ENCODE data around the gene PTPRR.

The PTPRR gene

GRCh38 chr12:70667253-70667652 lies 253.3 kb downstream of the PTPRR start:
- no peak for DNase-seq
- no CpG with 5 or more reads among the region's 2 CpGs for WGBS (ENCODE audit: extremely low coverage, insufficient coverage, low lambda C conversion rate)

GRCh38 chr12:70666364-70666763 lies 254.2 kb downstream of the PTPRR start:
- Histone ChIP-seq H3K4me3 (ENCODE audit: low read length) (no peak overlapping the region), H3K4me1 (ENCODE audit: control insufficient read depth, low read depth, low read length) (no peaks in the 10 kb centered on the region), H4K8ac (ENCODE audit: low read depth, low read length) (no peak overlapping the region), H3K79me1 (ENCODE audit: low read length) (no peaks in the 10 kb centered on the region), H2BK120ac (ENCODE audit: low read depth, low read length) (no peak overlapping the region), H3K27me3 (ENCODE audit: insufficient read depth, low read length, poor library complexity) (no peaks in the 10 kb centered on the region), H3K9ac (ENCODE audit: low read length) (no peak overlapping the region), H3K27ac (ENCODE audit: low read depth, low read length) (no peak overlapping the region), H3K18ac (ENCODE audit: low read length) (no peak overlapping the region), H3K4me2 (ENCODE audit: low read length) (no peak overlapping the region), H3K56ac (ENCODE audit: low read length) (no peak overlapping the region), H3K36me3 (ENCODE audit: control insufficient read depth, insufficient read depth, low read length) (no peaks in the 10 kb centered on the region), H3K23ac (ENCODE audit: low read length) (no peak overlapping the region), H3K4ac (ENCODE audit: low read depth, low read length) (no peak overlapping the region), H2AK5ac (ENCODE audit: low read length) (no peak overlapping the region), H3K79me2 (ENCODE audit: control insufficient read depth, insufficient read depth, low read length) (no peaks in the 10 kb centered on the region), H4K5ac (ENCODE audit: low read length) (no peak overlapping the region), H2BK15ac (replicated peaks; ENCODE audit: low read depth) (no peak overlapping the region), H2BK5ac (ENCODE audit: low read length) (no peak overlapping the region)
- WGBS (ENCODE audit: extremely low coverage, insufficient coverage, low lambda C conversion rate), result 100% methylated on average over 1 of the region's 1 CpG
- no peak for DNase-seq

More at GRCh38 chr12:70667253-70667652, 253.3 kb downstream of the PTPRR start:
- no peak overlapping the region for H3K9ac ChIP-seq (ENCODE audit: low read length)
- no peak overlapping the region for H3K56ac ChIP-seq (ENCODE audit: low read length)
- H4K5ac ChIP-seq (ENCODE audit: low read length), result no peak overlapping the region
- H3K79me1 ChIP-seq (ENCODE audit: low read length), result no peaks in the 10 kb centered on the region
- H3K4me3 ChIP-seq (ENCODE audit: low read length), result no peak overlapping the region
- H3K4me1 ChIP-seq (ENCODE audit: control insufficient read depth, low read depth, low read length), result no peaks in the 10 kb centered on the region
- H3K18ac ChIP-seq (ENCODE audit: low read length), result no peak overlapping the region
- no peak overlapping the region for H2BK5ac ChIP-seq (ENCODE audit: low read length)
- no peak overlapping the region for H2BK15ac ChIP-seq (replicated peaks; ENCODE audit: low read depth)
- no peaks in the 10 kb centered on the region for H3K36me3 ChIP-seq (ENCODE audit: control insufficient read depth, insufficient read depth, low read length)
- no peak overlapping the region for H4K8ac ChIP-seq (ENCODE audit: low read depth, low read length)
- no peak overlapping the region for H2AK5ac ChIP-seq (ENCODE audit: low read length)
- no peak overlapping the region for H3K23ac ChIP-seq (ENCODE audit: low read length)
- no peak overlapping the region for H2BK120ac ChIP-seq (ENCODE audit: low read depth, low read length)
- no peak overlapping the region for H3K4me2 ChIP-seq (ENCODE audit: low read length)
- H3K79me2 ChIP-seq (ENCODE audit: control insufficient read depth, insufficient read depth, low read length), result no peaks in the 10 kb centered on the region
- H3K27me3 ChIP-seq (ENCODE audit: insufficient read depth, low read length, poor library complexity), result no peaks in the 10 kb centered on the region
- H3K27ac ChIP-seq (ENCODE audit: low read depth, low read length), result no peak overlapping the region
- no peak overlapping the region for H3K4ac ChIP-seq (ENCODE audit: low read depth, low read length)

- Histone ChIP-seq H2AK5ac (ENCODE audit: low read length) (no peak overlapping the region), H3K23ac (ENCODE audit: low read length) (no peak overlapping the region), H3K4me2 (ENCODE audit: low read length) (no peak overlapping the region), H4K8ac (ENCODE audit: low read depth, low read length) (no peak overlapping the region), H2BK5ac (ENCODE audit: low read length) (no peak overlapping the region), H3K79me2 (ENCODE audit: control insufficient read depth, insufficient read depth, low read length) (no peaks in the 10 kb centered on the region), H3K79me1 (ENCODE audit: low read length) (no peaks in the 10 kb centered on the region), H3K4me1 (ENCODE audit: control insufficient read depth, low read depth, low read length) (no peaks in the 10 kb centered on the region), H3K36me3 (ENCODE audit: control insufficient read depth, insufficient read depth, low read length) (no peaks in the 10 kb centered on the region), H4K5ac (ENCODE audit: low read length) (no peak overlapping the region), H3K27me3 (ENCODE audit: insufficient read depth, low read length, poor library complexity) (no peaks in the 10 kb centered on the region), H3K4ac (ENCODE audit: low read depth, low read length) (no peak overlapping the region), H3K18ac (ENCODE audit: low read length) (no peak overlapping the region), H3K4me3 (ENCODE audit: low read length) (no peak overlapping the region), H3K56ac (ENCODE audit: low read length) (no peak overlapping the region), H3K27ac (ENCODE audit: low read depth, low read length) (no peak overlapping the region), H3K9ac (ENCODE audit: low read length) (no peak overlapping the region), H2BK15ac (replicated peaks; ENCODE audit: low read depth) (no peak overlapping the region), H2BK120ac (ENCODE audit: low read depth, low read length) (no peak overlapping the region)
- DNase-seq, result peak; percentile 11
- WGBS (ENCODE audit: extremely low coverage, insufficient coverage, low lambda C conversion rate), result no CpG with 5 or more reads among the region's 7 CpGs
Measured at GRCh38 chr12:70664465-70664881, 256.1 kb downstream of the PTPRR start.

GRCh38 chr12:70663838-70664237 lies 256.7 kb downstream of the PTPRR start:
- DNase-seq, result no peak
- Histone ChIP-seq H3K36me3 (ENCODE audit: control insufficient read depth, insufficient read depth, low read length) (no peaks in the 10 kb centered on the region), H3K4me1 (ENCODE audit: control insufficient read depth, low read depth, low read length) (no peaks in the 10 kb centered on the region), H3K4me2 (ENCODE audit: low read length) (no peak overlapping the region), H3K27me3 (ENCODE audit: insufficient read depth, low read length, poor library complexity) (no peaks in the 10 kb centered on the region), H3K9ac (ENCODE audit: low read length) (no peak overlapping the region), H3K56ac (ENCODE audit: low read length) (no peak overlapping the region), H3K4me3 (ENCODE audit: low read length) (no peak overlapping the region), H3K27ac (ENCODE audit: low read depth, low read length) (no peak overlapping the region), H2BK120ac (ENCODE audit: low read depth, low read length) (no peak overlapping the region), H3K4ac (ENCODE audit: low read depth, low read length) (no peak overlapping the region), H4K8ac (ENCODE audit: low read depth, low read length) (no peak overlapping the region), H2BK5ac (ENCODE audit: low read length) (no peak overlapping the region), H3K18ac (ENCODE audit: low read length) (no peak overlapping the region), H2BK15ac (replicated peaks; ENCODE audit: low read depth) (no peak overlapping the region), H3K23ac (ENCODE audit: low read length) (no peak overlapping the region), H4K5ac (ENCODE audit: low read length) (no peak overlapping the region), H3K79me2 (ENCODE audit: control insufficient read depth, insufficient read depth, low read length) (no peaks in the 10 kb centered on the region), H2AK5ac (ENCODE audit: low read length) (no peak overlapping the region), H3K79me1 (ENCODE audit: low read length) (no peaks in the 10 kb centered on the region)
- WGBS (ENCODE audit: extremely low coverage, insufficient coverage, low lambda C conversion rate), result no CpG with 5 or more reads among the region's 1 CpG

GRCh38 chr12:70661466-70662161 lies 258.9 kb downstream of the PTPRR start:
- no CpG with 5 or more reads among the region's 8 CpGs for WGBS (ENCODE audit: extremely low coverage, insufficient coverage, low lambda C conversion rate)
- no peak overlapping the region for H3K4me2 ChIP-seq (ENCODE audit: low read length)

More at GRCh38 chr12:70661466-70662161, 258.9 kb downstream of the PTPRR start:
- H2AK5ac ChIP-seq (ENCODE audit: low read length), result no peak overlapping the region
- no peak overlapping the region for H2BK5ac ChIP-seq (ENCODE audit: low read length)
- no peak overlapping the region for H3K9ac ChIP-seq (ENCODE audit: low read length)
- no peak overlapping the region for H3K4me3 ChIP-seq (ENCODE audit: low read length)
- no peak overlapping the region for H2BK120ac ChIP-seq (ENCODE audit: low read depth, low read length)
- H3K56ac ChIP-seq (ENCODE audit: low read length), result no peak overlapping the region
- H3K23ac ChIP-seq (ENCODE audit: low read length), result no peak overlapping the region
- no peaks in the 10 kb centered on the region for H3K4me1 ChIP-seq (ENCODE audit: control insufficient read depth, low read depth, low read length)
- no peak overlapping the region for H4K5ac ChIP-seq (ENCODE audit: low read length)
- no peak overlapping the region for H2BK15ac ChIP-seq (replicated peaks; ENCODE audit: low read depth)
- H3K36me3 ChIP-seq (ENCODE audit: control insufficient read depth, insufficient read depth, low read length), result no peaks in the 10 kb centered on the region
- H3K18ac ChIP-seq (ENCODE audit: low read length), result no peak overlapping the region
- no peaks in the 10 kb centered on the region for H3K79me1 ChIP-seq (ENCODE audit: low read length)
- H3K4ac ChIP-seq (ENCODE audit: low read depth, low read length), result no peak overlapping the region
- no peaks in the 10 kb centered on the region for H3K79me2 ChIP-seq (ENCODE audit: control insufficient read depth, insufficient read depth, low read length)
- DNase-seq, result peak; percentile 48
- H3K27ac ChIP-seq (ENCODE audit: low read depth, low read length), result no peak overlapping the region
- H3K27me3 ChIP-seq (ENCODE audit: insufficient read depth, low read length, poor library complexity), result no peaks in the 10 kb centered on the region
- no peak overlapping the region for H4K8ac ChIP-seq (ENCODE audit: low read depth, low read length)

All from mesendoderm (in vitro differentiated cells).